Activated CD4-positive, alpha-beta T cell treated with anti-CD3 and anti-CD28 coated beads for 36 hours (primary cell): Measurements from ENCODE around the gene TTC28. TPM values are rescaled to one million over a fixed set of nuclear protein-coding genes. Genes with fewer than 3 reads are reported as not detected.
"Not testable (repeated sequence)": the region's sequence is repeated elsewhere in the genome, so short reads cannot be mapped to it uniquely, and the experiment has no call there.

Experiments used
- ATAC-seq: fragments of 200-7000 bp; cut with Tn5 transposase; one replicate; pipeline ENCODE4 v1.10.0; 2021; ENCODE audit warnings: mild to moderate bottlenecking, moderate library complexity
- CTCF ChIA-PET: fragments of 350-600 bp; sonication (Branson Sonifier 250); formaldehyde crosslinking; loops from one replicate; lab custom pipeline; 2021; ENCODE audit warnings: antibody characterized with exemption; lab: Charles Lee
- POLR2A ChIA-PET: fragments of 350-600 bp; sonication (Branson Sonifier 250); formaldehyde crosslinking; loops from one replicate; lab custom pipeline; 2021; ENCODE audit warnings: antibody characterized with exemption, inconsistent platforms; lab: Charles Lee
- DNase-seq: peaks from one replicate; pipeline ENCODE4 v3.0.0-alpha.2; 2020
- H3K27ac Mint-ChIP-seq: one replicate; pipeline ENCODE4 v1.8.0; 2021; ENCODE audit warnings: mixed read lengths
- H3K27me3 Mint-ChIP-seq: one replicate; pipeline ENCODE4 v1.8.0; 2021; ENCODE audit warnings: mixed read lengths
- H3K36me3 Mint-ChIP-seq: one replicate; pipeline ENCODE4 v1.8.0; 2021; ENCODE audit warnings: low read depth, mixed read lengths
- H3K4me1 Mint-ChIP-seq: one replicate; pipeline ENCODE4 v1.8.0; 2021; ENCODE audit warnings: mixed read lengths
- H3K4me3 Mint-ChIP-seq: one replicate; pipeline ENCODE4 v1.8.0; 2021; ENCODE audit warnings: mild to moderate bottlenecking, moderate library complexity, mixed read lengths
- H3K9me3 Mint-ChIP-seq: one replicate; pipeline ENCODE4 v1.8.0; 2021; ENCODE audit warnings: low read depth, mixed read lengths
- intact Hi-C, 2 experiments: fragments of 100-400 bp; cut with DNase I in 1 of 2; cut with micrococcal nuclease in 1 of 2; formaldehyde crosslinking; loops; one replicate each; pipeline versions ENCODE4 v1.14.2 to v1.15.1; 2022 to 2024; cut with DNase I, micrococcal nuclease
- total RNA-seq, 2 experiments: library from RNA; stranded (reverse); gene quantifications; one replicate each; pipeline ENCODE4 v1.2.3, GENCODE V29; 2021

TTC28 gene
- total RNA-seq, 2 experiments from 2014 or later = 1.0 to 1.4 TPM

DNA sequence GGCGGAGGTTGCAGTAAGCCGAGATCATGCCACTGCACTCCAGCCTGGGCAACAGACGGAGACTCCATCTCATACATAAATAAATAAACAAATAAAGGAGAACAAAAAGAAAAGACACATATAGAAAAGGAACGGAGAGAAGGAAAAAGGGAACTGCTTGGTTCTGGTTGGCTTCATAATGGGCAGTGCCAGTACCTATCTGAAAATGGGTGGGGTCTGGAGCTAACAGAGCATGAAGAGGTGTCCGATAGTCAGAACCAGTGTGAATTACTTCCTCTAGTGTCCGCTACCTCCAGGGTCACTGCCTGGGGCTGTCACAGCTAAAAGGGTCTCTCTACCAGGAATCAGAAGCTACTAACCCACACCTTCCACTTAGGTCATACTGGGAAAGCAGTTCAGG, 27.2 kb upstream of the TTC28 start:
- intact Hi-C loops = no loop called here
- Mint-ChIP-seq H3K27me3 (no peaks in the 10 kb centered on the region), H3K4me3 (no peak overlapping the region), H3K9me3 (no peaks in the 10 kb centered on the region), H3K27ac (no peak overlapping the region), H3K36me3 (peaks cover 36% of the 10 kb centered on the region), H3K4me1 (no peaks in the 10 kb centered on the region)
- ChIA-PET POLR2A (no interaction called here), CTCF (no interaction called here)
- ATAC-seq (no peak), DNase-seq (no peak)

- ChIA-PET CTCF (interaction anchor here (0.6 kb wide), 1 partner anchor 126 kb away, joined by 3 read pairs; no protein-coding TSS in a partner anchor), POLR2A (no interaction called here)
- no peak overlapping the region for H3K27ac Mint-ChIP-seq
Measured at GRCh38 chr22:28703436-28703835, 23.8 kb upstream of the TTC28 start.

DNA sequence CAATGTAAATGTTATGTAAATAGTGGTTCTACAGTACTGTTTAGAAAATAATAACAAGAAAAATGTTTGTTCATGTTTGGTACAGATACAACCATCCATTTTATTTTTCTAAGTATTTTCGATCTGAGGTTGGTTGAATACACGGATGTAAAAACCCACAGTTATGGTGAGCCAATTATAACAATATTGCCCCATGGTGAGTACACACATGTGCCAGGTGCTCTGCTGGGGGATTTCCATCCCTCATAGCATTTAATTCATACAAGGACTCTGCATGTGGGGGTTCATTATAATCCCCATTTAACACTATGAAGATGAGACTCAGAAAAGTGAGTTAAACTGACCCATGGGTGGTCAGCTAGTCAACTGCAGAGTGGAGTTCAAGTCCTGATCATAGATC, 23.3 kb upstream of the TTC28 start:
- peaks cover 24% of the 10 kb centered on the region for H3K36me3 Mint-ChIP-seq
- H3K4me1 Mint-ChIP-seq = no peaks in the 10 kb centered on the region
- ChIA-PET CTCF (interaction anchor here (0.6 kb wide), 1 partner anchor 127 kb away, joined by 3 read pairs; no protein-coding TSS in a partner anchor), POLR2A (no interaction called here)
- ATAC-seq (no peak), DNase-seq (no peak)
- no peaks in the 10 kb centered on the region for H3K27me3 Mint-ChIP-seq
- no peaks in the 10 kb centered on the region for H3K9me3 Mint-ChIP-seq
- intact Hi-C loops = no loop called here
- no peak overlapping the region for H3K27ac Mint-ChIP-seq
- H3K4me3 Mint-ChIP-seq = no peak overlapping the region

More at GRCh38 chr22:28703436-28703835, 23.8 kb upstream of the TTC28 start:
- H3K36me3 Mint-ChIP-seq = peaks cover 25% of the 10 kb centered on the region
- no peak for ATAC-seq
- no peak for DNase-seq
- no peaks in the 10 kb centered on the region for H3K27me3 Mint-ChIP-seq
- intact Hi-C loops = no loop called here
- no peaks in the 10 kb centered on the region for H3K4me1 Mint-ChIP-seq
- H3K4me3 Mint-ChIP-seq = no peak overlapping the region
- H3K9me3 Mint-ChIP-seq = no peaks in the 10 kb centered on the region

DNA sequence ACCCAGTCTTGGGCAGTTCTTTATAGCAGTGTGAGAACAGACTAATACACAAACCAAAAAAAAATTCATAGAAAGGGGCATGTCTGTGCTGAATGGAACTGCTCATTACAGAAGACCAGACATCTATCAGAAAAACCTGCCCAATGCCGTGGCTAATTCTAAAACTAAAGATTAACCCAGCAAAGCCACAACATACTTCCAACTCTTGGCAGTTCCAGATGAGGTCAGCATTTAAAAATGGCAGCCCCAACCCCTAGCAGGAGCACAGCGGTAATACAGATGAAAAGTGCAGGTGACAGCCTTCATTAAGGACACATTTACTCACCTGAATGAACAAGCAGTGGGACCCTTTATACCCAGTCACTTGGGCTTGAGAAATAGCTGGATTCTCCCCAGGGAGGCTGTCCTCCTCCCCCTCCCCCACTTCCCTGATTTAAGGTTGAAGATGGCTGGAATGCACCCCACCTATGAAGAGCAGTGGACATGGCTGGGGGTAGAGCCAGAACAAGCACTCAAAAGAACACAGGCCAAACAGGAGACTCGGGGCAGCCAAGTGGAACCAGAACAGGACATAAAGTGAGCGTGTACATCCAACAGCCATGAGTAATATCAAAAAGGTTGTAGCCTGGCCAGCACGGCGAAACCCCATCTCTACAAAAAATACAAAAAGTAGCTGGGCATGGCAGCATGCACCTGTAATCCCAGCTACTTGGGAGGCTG, 13.6 kb upstream of the TTC28 start:
- H3K9me3 Mint-ChIP-seq, H3K27me3 Mint-ChIP-seq, DNase-seq, POLR2A ChIA-PET, CTCF ChIA-PET, ATAC-seq, H3K4me1 Mint-ChIP-seq, H3K4me3 Mint-ChIP-seq, H3K27ac Mint-ChIP-seq, intact Hi-C loops: not testable (repeated sequence)
- H3K36me3 Mint-ChIP-seq = peaks cover 28% of the 10 kb centered on the region

DNA sequence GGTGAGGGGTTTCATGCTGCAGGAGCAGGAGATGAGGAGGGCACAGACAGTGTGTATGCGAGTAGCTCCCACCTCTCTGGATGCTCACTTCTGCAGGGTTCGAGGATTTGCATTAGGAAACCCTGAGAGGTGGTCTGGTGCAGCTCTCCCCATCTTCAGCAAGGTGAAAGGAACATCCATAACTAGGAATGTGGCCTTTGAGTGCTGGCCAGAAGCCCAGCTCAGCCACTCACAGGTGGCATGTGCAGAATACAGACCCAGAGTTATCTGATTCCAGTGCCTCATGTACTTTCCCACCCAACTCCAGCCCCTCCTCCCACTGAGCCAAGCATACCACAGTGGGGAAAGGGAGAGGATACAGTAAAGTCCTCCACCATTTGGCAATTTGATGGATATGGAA, 10.2 kb upstream of the TTC28 start:
- H3K27me3 Mint-ChIP-seq, ATAC-seq, H3K9me3 Mint-ChIP-seq, CTCF ChIA-PET, POLR2A ChIA-PET, H3K4me3 Mint-ChIP-seq, H3K4me1 Mint-ChIP-seq, intact Hi-C loops, H3K27ac Mint-ChIP-seq, DNase-seq: not testable (repeated sequence)
- H3K36me3 Mint-ChIP-seq = peaks cover 17% of the 10 kb centered on the region

DNA sequence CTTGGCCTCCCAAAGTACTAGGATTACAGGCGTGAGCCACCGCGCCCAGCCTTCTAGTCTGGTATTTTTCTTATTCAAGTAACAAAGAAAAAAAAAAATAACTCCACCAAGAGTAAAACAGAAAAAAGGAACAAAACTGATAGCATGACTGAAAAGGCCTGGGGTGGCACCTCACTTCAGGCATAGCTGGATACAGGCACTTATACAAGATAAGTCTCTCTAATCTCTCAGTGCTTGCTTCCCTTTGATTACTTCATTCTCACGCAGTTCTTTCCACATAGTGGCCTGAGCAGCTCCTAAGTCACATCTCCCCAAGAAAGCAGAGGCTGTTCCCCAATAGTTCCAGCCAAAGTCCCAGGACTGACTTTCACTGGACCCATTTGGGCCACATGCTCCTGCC, 3.3 kb upstream of the TTC28 start:
- intact Hi-C loops, H3K27ac Mint-ChIP-seq, H3K9me3 Mint-ChIP-seq, H3K4me3 Mint-ChIP-seq, DNase-seq, CTCF ChIA-PET, POLR2A ChIA-PET, ATAC-seq, H3K36me3 Mint-ChIP-seq, H3K4me1 Mint-ChIP-seq: not testable (repeated sequence)
- H3K27me3 Mint-ChIP-seq = peaks cover 42% of the 10 kb centered on the region

DNA sequence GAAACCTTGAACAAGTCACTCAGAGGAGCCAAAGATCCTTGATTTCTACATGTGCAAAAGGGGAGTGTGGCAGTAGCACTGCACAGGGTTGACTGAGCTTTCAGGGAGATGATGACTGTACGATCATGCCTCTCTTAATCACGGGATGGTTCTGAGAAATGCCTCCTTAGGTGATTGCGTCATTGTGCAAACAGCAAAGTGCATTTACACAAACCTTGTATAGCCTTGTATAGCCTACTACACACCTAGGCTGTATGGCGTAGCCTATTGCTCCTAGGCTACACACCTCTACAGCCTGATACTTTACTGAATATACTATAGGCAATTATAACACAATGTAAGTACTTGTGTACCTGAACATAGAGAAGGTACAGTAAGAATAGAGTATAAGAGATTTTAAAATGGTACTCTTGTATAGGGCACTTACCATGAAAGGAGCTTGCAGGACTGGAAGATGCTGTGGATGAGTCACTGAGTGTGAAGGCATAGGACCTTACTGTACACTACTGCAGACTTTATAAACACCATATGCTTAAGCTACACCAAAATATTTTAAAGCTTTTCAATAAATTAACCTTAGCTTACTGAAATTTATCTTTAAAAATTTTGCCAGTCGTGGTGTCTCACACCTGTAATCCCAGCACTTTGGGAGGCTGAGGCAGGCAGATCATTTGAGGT, 1.3 kb upstream of the TTC28 start:
- H3K4me1 Mint-ChIP-seq, H3K36me3 Mint-ChIP-seq, H3K4me3 Mint-ChIP-seq, H3K9me3 Mint-ChIP-seq, H3K27ac Mint-ChIP-seq, ATAC-seq, DNase-seq, intact Hi-C loops, CTCF ChIA-PET, POLR2A ChIA-PET: not testable (repeated sequence)
- H3K27me3 Mint-ChIP-seq = peaks cover 55% of the 10 kb centered on the region

DNA sequence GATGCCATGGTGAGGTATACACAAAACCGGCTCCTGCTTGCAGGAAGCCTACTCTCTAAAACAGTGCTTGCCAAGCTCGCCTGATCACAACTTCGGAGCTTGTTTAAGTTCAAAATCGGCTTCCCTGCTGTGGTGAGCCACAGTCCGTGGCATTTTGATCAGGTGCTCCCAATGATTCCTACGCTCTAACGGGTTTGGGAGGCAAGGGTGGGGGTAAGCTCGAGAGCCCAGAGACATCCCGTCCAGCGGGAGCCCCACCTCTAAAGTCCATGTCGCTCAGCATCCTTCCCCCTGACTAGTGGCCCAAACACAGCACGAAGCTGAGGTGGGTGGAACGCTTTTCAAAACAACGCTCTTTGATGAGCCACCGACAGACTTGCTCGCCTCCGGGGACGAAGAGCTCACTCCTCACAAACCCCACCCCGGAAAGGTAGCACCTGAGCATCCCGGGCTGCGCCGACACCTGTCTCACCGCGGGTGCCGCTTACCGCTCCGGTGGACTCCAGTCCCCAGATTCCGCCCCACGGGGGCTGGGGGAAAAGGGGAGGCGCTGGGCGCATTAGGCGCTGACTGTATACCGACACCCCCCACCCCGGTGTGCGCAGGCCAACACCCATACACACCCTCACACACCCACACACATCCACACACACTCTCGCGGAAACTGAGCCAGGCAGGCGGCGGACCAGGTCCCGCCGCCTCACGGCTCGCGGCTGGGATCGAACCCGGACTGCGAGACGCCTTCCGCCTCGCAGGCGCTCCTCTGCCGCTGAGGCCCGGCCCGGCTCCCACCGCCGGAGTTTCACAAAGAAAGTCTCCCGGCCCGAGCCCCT, 646 bp downstream of the TTC28 start:
- ATAC-seq, H3K36me3 Mint-ChIP-seq, POLR2A ChIA-PET, H3K27ac Mint-ChIP-seq, CTCF ChIA-PET, DNase-seq, H3K9me3 Mint-ChIP-seq: not testable (repeated sequence)
- intact Hi-C loops = loop anchor here in 1 of 2 experiments (10.0 kb wide), 1 partner anchor 116 kb away; no protein-coding TSS in a partner anchor
- peak overlapping the region; percentile 59 for H3K4me3 Mint-ChIP-seq
- peaks cover 64% of the 10 kb centered on the region for H3K27me3 Mint-ChIP-seq
- H3K4me1 Mint-ChIP-seq = peaks cover 17% of the 10 kb centered on the region

DNA sequence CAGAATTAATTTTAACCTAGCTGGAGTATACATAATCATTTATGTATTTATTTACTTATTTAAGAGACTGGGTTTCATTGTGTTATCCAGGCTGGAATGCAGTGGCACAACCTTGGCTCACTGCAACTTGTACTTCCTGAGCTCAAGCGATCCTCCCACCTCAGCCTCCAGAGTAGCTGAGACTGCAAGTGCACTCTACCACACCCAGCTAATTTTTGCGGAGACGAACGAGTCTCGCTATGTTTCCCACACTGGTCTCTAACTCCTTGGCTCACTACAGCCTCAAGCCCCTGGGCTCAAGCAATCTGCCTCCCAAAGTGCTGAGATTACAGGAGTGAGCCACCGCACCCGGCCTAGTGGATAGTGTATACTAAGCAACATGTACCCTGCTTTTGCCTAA, 1.5 kb downstream of the TTC28 start:
- H3K4me1 Mint-ChIP-seq = peaks cover 25% of the 10 kb centered on the region
- H3K9me3 Mint-ChIP-seq, DNase-seq, POLR2A ChIA-PET, H3K27ac Mint-ChIP-seq, H3K4me3 Mint-ChIP-seq, CTCF ChIA-PET, H3K36me3 Mint-ChIP-seq, ATAC-seq: not testable (repeated sequence)
- H3K27me3 Mint-ChIP-seq = peaks cover 65% of the 10 kb centered on the region
- intact Hi-C loops = loop anchor here in 1 of 2 experiments (10.0 kb wide), 1 partner anchor 117 kb away; no protein-coding TSS in a partner anchor

- peak; percentile 58 for ATAC-seq
- POLR2A ChIA-PET = no interaction called here
- peak overlapping the region; percentile 73 for H3K4me3 Mint-ChIP-seq
Measured at GRCh38 chr22:28674121-28674563, 5.5 kb downstream of the TTC28 start.

GRCh38 chr22:28670756-28671155, 8.9 kb downstream of the TTC28 start:
- intact Hi-C loops = loop anchor here in 1 of 2 experiments (10.0 kb wide), 1 partner anchor 124 kb away; no protein-coding TSS in a partner anchor

More at GRCh38 chr22:28674121-28674563, 5.5 kb downstream of the TTC28 start:
- Mint-ChIP-seq H3K27ac (peak overlapping the region; percentile 87), H3K9me3 (peaks cover 9% of the 10 kb centered on the region), H3K27me3 (peaks cover 63% of the 10 kb centered on the region), H3K4me1 (peaks cover 25% of the 10 kb centered on the region), H3K36me3 (peaks cover 3% of the 10 kb centered on the region)
- DNase-seq = peak; percentile 38
- CTCF ChIA-PET = no interaction called here
- intact Hi-C loops = loop anchor here (1.0 to 10.0 kb wide), 2 partner anchors 121 to 281 kb away; no protein-coding TSS in a partner anchor

More at GRCh38 chr22:28670756-28671155, 8.9 kb downstream of the TTC28 start:
- ChIA-PET CTCF (no interaction called here), POLR2A (no interaction called here)
- Mint-ChIP-seq H3K27ac (no peak overlapping the region), H3K27me3 (peaks cover 36% of the 10 kb centered on the region), H3K4me3 (no peak overlapping the region), H3K4me1 (peaks cover 21% of the 10 kb centered on the region), H3K36me3 (peaks cover 3% of the 10 kb centered on the region), H3K9me3 (peaks cover 9% of the 10 kb centered on the region)
- DNase-seq (no peak), ATAC-seq (no peak)
